ENCODE results near the gene RAPGEF2.
A peak's percentile ranks its signal among the peaks of the same experiment; 100 is the strongest.
"Not testable (repeated sequence)": the region's sequence is repeated elsewhere in the genome, so short reads cannot be mapped to it uniquely, and the experiment has no call there.

The RAPGEF2 gene

GRCh38 chr4:159094156-159094555 lies 8.7 kb upstream of the RAPGEF2 start:
- intact Hi-C loops (cut with DNase I) = not testable (repeated sequence)

GRCh38 chr4:159096434-159096833 lies 6.4 kb upstream of the RAPGEF2 start:
- intact Hi-C loops (cut with DNase I) = no loop called here
- no peak for DNase-seq

More at GRCh38 chr4:159094156-159094555, 8.7 kb upstream of the RAPGEF2 start:
- not testable (repeated sequence) for DNase-seq

- intact Hi-C loops (cut with DNase I) = no loop called here
- no peak for DNase-seq
Observed at GRCh38 chr4:159097144-159097543, 5.7 kb upstream of the RAPGEF2 start.

GRCh38 chr4:159097785-159098184 lies 5.1 kb upstream of the RAPGEF2 start:
- no peak for DNase-seq
- intact Hi-C loops (cut with DNase I) = no loop called here

GRCh38 chr4:159098482-159099127 lies 4.3 kb upstream of the RAPGEF2 start:
- intact Hi-C loops (cut with DNase I) = no loop called here
- no peak for DNase-seq

- intact Hi-C loops (cut with DNase I) = loop anchor here (5.0 kb wide), 1 partner anchor 75 kb away; no protein-coding TSS in a partner anchor
- DNase-seq = peak in 2 of 42 donors; percentile 3 to 6
Observed at GRCh38 chr4:159101988-159102621, 774 bp upstream of the RAPGEF2 start.

- peak in 32 of 42 donors; percentile 6 to 70 (median 37) for DNase-seq
- intact Hi-C loops (cut with DNase I) = loop anchor here (5.0 kb wide), 1 partner anchor 74 kb away; no protein-coding TSS in a partner anchor
Observed at GRCh38 chr4:159103384-159103990, 608 bp downstream of the RAPGEF2 start.

GRCh38 chr4:159104694-159105414 lies 2.0 kb downstream of the RAPGEF2 start:
- DNase-seq = peak in 9 of 42 donors; percentile 8 to 54 (median 24)
- intact Hi-C loops (cut with DNase I) = loop anchor here (5.0 kb wide), 1 partner anchor 72 kb away; no protein-coding TSS in a partner anchor

- DNase-seq = no peak
- intact Hi-C loops (cut with DNase I) = no loop called here
Observed at GRCh38 chr4:159105761-159106243, 2.9 kb downstream of the RAPGEF2 start.

- intact Hi-C loops (cut with DNase I) = no loop called here
- DNase-seq = no peak
Observed at GRCh38 chr4:159106636-159107035, 3.8 kb downstream of the RAPGEF2 start.

GRCh38 chr4:159107203-159107925 lies 4.5 kb downstream of the RAPGEF2 start:
- DNase-seq = no peak
- intact Hi-C loops (cut with DNase I) = no loop called here

- DNase-seq = no peak
- intact Hi-C loops (cut with DNase I) = no loop called here
Observed at GRCh38 chr4:159108124-159108523, 5.2 kb downstream of the RAPGEF2 start.

GRCh38 chr4:159110961-159111360 lies 8.1 kb downstream of the RAPGEF2 start:
- DNase-seq = no peak
- intact Hi-C loops (cut with DNase I) = no loop called here

- no peak for DNase-seq
- intact Hi-C loops (cut with DNase I) = no loop called here
Observed at GRCh38 chr4:159111416-159111815, 8.5 kb downstream of the RAPGEF2 start.

- intact Hi-C loops (cut with DNase I) = not testable (repeated sequence)
Observed at GRCh38 chr4:159113366-159113765, 10.5 kb downstream of the RAPGEF2 start.

GRCh38 chr4:159116098-159116497 lies 13.2 kb downstream of the RAPGEF2 start:
- intact Hi-C loops (cut with DNase I); DNase-seq: not testable (repeated sequence)

More at GRCh38 chr4:159113366-159113765, 10.5 kb downstream of the RAPGEF2 start:
- not testable (repeated sequence) for DNase-seq

GRCh38 chr4:159116693-159117092 lies 13.8 kb downstream of the RAPGEF2 start:
- intact Hi-C loops (cut with DNase I); DNase-seq: not testable (repeated sequence)

- intact Hi-C loops (cut with DNase I) = no loop called here
- DNase-seq = no peak
Observed at GRCh38 chr4:159117564-159117963, 14.7 kb downstream of the RAPGEF2 start.

GRCh38 chr4:159117968-159118367 lies 15.1 kb downstream of the RAPGEF2 start:
- intact Hi-C loops (cut with DNase I) = no loop called here

More at GRCh38 chr4:159117968-159118367, 15.1 kb downstream of the RAPGEF2 start:
- DNase-seq = no peak

All from head of caudate nucleus (tissue), 42 donors.